OCI-LY1 (cell line): Measurements from ENCODE around the gene RAB3A.

Experiments
- H2AFZ ChIP-seq: fragments of 200-600 bp; sonication (generic), shearing (Covaris generic); 2 replicates; pipeline ENCODE4 v1.6.0; 2014; ENCODE audit warnings: antibody characterized with exemption, mild to moderate bottlenecking, low read length
- H3F3A ChIP-seq: fragments of 200-600 bp; sonication (generic), shearing (Covaris generic); 2 replicates; pipeline ENCODE4 v1.6.0; 2014; ENCODE audit warnings: mild to moderate bottlenecking, antibody characterized with exemption, low read length, moderate library complexity; ENCODE audit not compliant: insufficient read depth
- H3K27ac ChIP-seq: fragments of 200-600 bp; sonication (generic); 2 replicates; pipeline ENCODE4 v1.5.1; 2014; ENCODE audit warnings: low read length, mixed run types, mild to moderate bottlenecking, low read depth; ENCODE audit not compliant: poor library complexity, severe bottlenecking
- H3K27me3 ChIP-seq: fragments of 200-600 bp; sonication (generic); 2 replicates; pipeline ENCODE4 v1.6.0; 2014; ENCODE audit warnings: antibody characterized with exemption, mild to moderate bottlenecking, low read length, moderate library complexity; ENCODE audit not compliant: insufficient read depth
- H3K36me3 ChIP-seq: fragments of 200-600 bp; sonication (generic); 2 replicates; pipeline ENCODE4 v1.6.1; 2014; ENCODE audit warnings: mild to moderate bottlenecking, antibody characterized with exemption, low read length, moderate library complexity, mixed read lengths; ENCODE audit not compliant: insufficient read depth
- H3K4me1 ChIP-seq: fragments of 200-600 bp; sonication (generic); 2 replicates; pipeline ENCODE4 v1.5.1; 2014; ENCODE audit warnings: mild to moderate bottlenecking, low read length, moderate library complexity; ENCODE audit not compliant: insufficient read depth, severe bottlenecking
- H3K4me2 ChIP-seq: fragments of 200-600 bp; sonication (generic), shearing (Covaris generic); 2 replicates; pipeline ENCODE4 v1.6.1; 2014; ENCODE audit warnings: low read length
- H3K4me3 ChIP-seq: fragments of 200-600 bp; sonication (generic); 2 replicates; pipeline ENCODE4 v1.5.1; 2014; ENCODE audit warnings: low read length, low read depth, mild to moderate bottlenecking, mixed read lengths; ENCODE audit not compliant: poor library complexity, severe bottlenecking
- H3K79me2 ChIP-seq: fragments of 200-600 bp; shearing (Covaris generic); 2 replicates; pipeline ENCODE4 v1.6.1; 2016; ENCODE audit warnings: mixed run types, low read length, mixed read lengths; ENCODE audit not compliant: insufficient read depth
- H3K9ac ChIP-seq: fragments of 200-600 bp; sonication (generic), shearing (Covaris generic); 2 replicates; pipeline ENCODE4 v1.6.1; 2014; ENCODE audit warnings: mild to moderate bottlenecking, low read length, mixed read lengths
- H3K9me2 ChIP-seq: fragments of 200-600 bp; sonication (generic), shearing (Covaris generic); 2 replicates; pipeline ENCODE4 v1.6.1; 2014; ENCODE audit warnings: low read depth, mild to moderate bottlenecking, low read length, mixed read lengths
- H3K9me3 ChIP-seq: fragments of 200-600 bp; shearing (Covaris generic); 2 replicates; pipeline ENCODE4 v1.6.1; 2014; ENCODE audit warnings: low read length, mixed read lengths
- H4K20me1 ChIP-seq: fragments of 200-600 bp; sonication (generic), shearing (Covaris generic); 2 replicates; pipeline ENCODE4 v1.6.0; 2016; ENCODE audit warnings: mild to moderate bottlenecking, low read length; ENCODE audit not compliant: insufficient read depth
- CTCF ChIP-seq: fragments of 200-600 bp; sonication (generic), shearing (Covaris generic); IDR thresholded peaks from 2 replicates; pipeline ENCODE4 v1.5.1; 2017; ENCODE audit warnings: mild to moderate bottlenecking, antibody characterized with exemption, low read length, moderate library complexity, mixed read lengths
- EZH2 ChIP-seq: fragments of 200-600 bp; sonication (generic), shearing (Covaris generic); IDR thresholded peaks from 2 replicates; pipeline ENCODE4 v1.8.0; 2017; ENCODE audit warnings: borderline replicate concordance, mixed run types, mild to moderate bottlenecking, antibody characterized with exemption, low read length, moderate library complexity, mixed read lengths

Gene RAB3A

DNA sequence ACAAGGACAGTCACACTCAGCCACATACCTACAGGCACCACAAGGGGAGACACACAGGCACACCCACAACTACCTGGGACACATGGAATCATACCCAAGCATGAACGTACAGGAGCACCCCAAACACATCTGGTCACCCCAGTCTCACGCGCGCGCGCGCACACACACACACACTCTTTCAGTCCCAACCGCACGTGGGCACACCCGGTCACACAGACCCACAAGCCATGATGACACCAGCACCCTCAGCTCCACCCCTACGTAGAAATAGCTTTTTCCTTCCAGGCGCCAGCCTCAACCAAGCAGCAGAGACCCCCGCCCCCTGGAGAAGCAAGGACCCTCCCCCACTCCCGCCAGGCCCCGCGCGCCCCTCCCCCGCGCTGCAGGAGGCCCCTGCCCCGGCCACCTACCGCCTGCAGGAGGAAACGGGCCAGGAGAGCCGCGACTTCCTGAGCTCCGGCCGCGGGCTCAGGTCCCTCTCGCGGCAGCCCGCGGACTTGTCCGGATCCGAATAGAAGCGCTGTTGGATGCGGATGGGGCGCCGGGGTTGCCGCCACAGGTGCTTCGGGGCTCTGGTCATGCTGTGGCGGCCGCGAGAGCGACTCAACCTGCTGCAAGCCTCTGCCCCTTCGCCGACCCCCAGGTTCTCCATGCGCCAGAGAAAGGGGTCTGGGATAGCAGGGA, 28.8 kb upstream of the RAB3A start:
- peaks cover 6% of the 10 kb centered on the region for H3K4me1 ChIP-seq
- no peak overlapping the region for H2AFZ ChIP-seq
- no peak overlapping the region for H3K9ac ChIP-seq
- H4K20me1 ChIP-seq: no peaks in the 10 kb centered on the region
- peaks cover 2% of the 10 kb centered on the region for H3K79me2 ChIP-seq
- no peaks in the 10 kb centered on the region for H3K36me3 ChIP-seq
- H3K27ac ChIP-seq: no peak overlapping the region
- H3K27me3 ChIP-seq: no peaks in the 10 kb centered on the region
- no peaks in the 10 kb centered on the region for H3F3A ChIP-seq
- no peaks in the 10 kb centered on the region for H3K9me3 ChIP-seq
- H3K4me3 ChIP-seq: no peak overlapping the region
- TF ChIP-seq CTCF (no peak), EZH2 (no peak)
- H3K4me2 ChIP-seq: no peak overlapping the region
- no peaks in the 10 kb centered on the region for H3K9me2 ChIP-seq

- Histone ChIP-seq H3K4me1 (peaks cover 11% of the 10 kb centered on the region), H3K36me3 (no peaks in the 10 kb centered on the region), H3K79me2 (no peaks in the 10 kb centered on the region), H3K9me3 (no peaks in the 10 kb centered on the region), H3K4me3 (no peak overlapping the region), H2AFZ (no peak overlapping the region), H3K4me2 (no peak overlapping the region), H3F3A (no peaks in the 10 kb centered on the region), H3K27ac (no peak overlapping the region), H3K9ac (no peak overlapping the region), H4K20me1 (no peaks in the 10 kb centered on the region), H3K27me3 (no peaks in the 10 kb centered on the region), H3K9me2 (no peaks in the 10 kb centered on the region)
- no peak for TF ChIP-seq EZH2
- no peak for TF ChIP-seq CTCF
Measured at GRCh38 chr19:18231775-18232174, 27.9 kb upstream of the RAB3A start.

- TF ChIP-seq CTCF (no peak), EZH2 (no peak)
- Histone ChIP-seq H2AFZ (no peak overlapping the region), H3K4me2 (no peak overlapping the region), H3F3A (no peaks in the 10 kb centered on the region), H3K36me3 (no peaks in the 10 kb centered on the region), H3K9ac (no peak overlapping the region), H3K4me3 (no peak overlapping the region), H3K4me1 (peaks cover 11% of the 10 kb centered on the region), H3K27me3 (no peaks in the 10 kb centered on the region), H3K79me2 (no peaks in the 10 kb centered on the region), H3K9me2 (no peaks in the 10 kb centered on the region), H4K20me1 (no peaks in the 10 kb centered on the region), H3K9me3 (no peaks in the 10 kb centered on the region), H3K27ac (no peak overlapping the region)
Measured at GRCh38 chr19:18230941-18231734, 27.3 kb upstream of the RAB3A start.
